ENCODE results near the gene RDH13.

RDH13 gene

GRCh38 chr19:55097864-55098715, 35.1 kb upstream of the RDH13 start:
- no peaks in the 10 kb centered on the region for H3K27me3 Mint-ChIP-seq
- H3K9me3 Mint-ChIP-seq = no peaks in the 10 kb centered on the region
- peak overlapping the region; percentile 22 for H3K4me3 Mint-ChIP-seq
- peak overlapping the region; percentile 55 for H3K27ac Mint-ChIP-seq
- peaks cover 49% of the 10 kb centered on the region for H3K4me1 Mint-ChIP-seq (ENCODE audit: low read depth)
- H3K36me3 Mint-ChIP-seq (ENCODE audit: low read depth) = peaks cover 88% of the 10 kb centered on the region
- intact Hi-C loops (cut with micrococcal nuclease) = loop anchor here (2.0 kb wide), 1 partner anchor 19 kb away; the partner anchor contains the start of gene PPP1R12C

GRCh38 chr19:55096061-55096701, 33.2 kb upstream of the RDH13 start:
- peaks cover 40% of the 10 kb centered on the region for H3K4me1 Mint-ChIP-seq (ENCODE audit: low read depth)
- intact Hi-C loops (cut with micrococcal nuclease) = no loop called here
- H3K9me3 Mint-ChIP-seq = no peaks in the 10 kb centered on the region
- no peak overlapping the region for H3K27ac Mint-ChIP-seq
- H3K27me3 Mint-ChIP-seq = no peaks in the 10 kb centered on the region
- peaks cover 88% of the 10 kb centered on the region for H3K36me3 Mint-ChIP-seq (ENCODE audit: low read depth)
- H3K4me3 Mint-ChIP-seq = no peak overlapping the region

GRCh38 chr19:55095260-55096060, 32.5 kb upstream of the RDH13 start:
- H3K9me3 Mint-ChIP-seq = no peaks in the 10 kb centered on the region
- H3K4me3 Mint-ChIP-seq = no peak overlapping the region
- H3K27me3 Mint-ChIP-seq = no peaks in the 10 kb centered on the region
- intact Hi-C loops (cut with micrococcal nuclease) = no loop called here
- H3K36me3 Mint-ChIP-seq (ENCODE audit: low read depth) = peaks cover 88% of the 10 kb centered on the region
- no peak overlapping the region for H3K27ac Mint-ChIP-seq
- peaks cover 40% of the 10 kb centered on the region for H3K4me1 Mint-ChIP-seq (ENCODE audit: low read depth)

GRCh38 chr19:55094456-55095259, 31.7 kb upstream of the RDH13 start:
- intact Hi-C loops (cut with micrococcal nuclease) = no loop called here
- Mint-ChIP-seq H3K9me3 (no peaks in the 10 kb centered on the region), H3K27ac (no peak overlapping the region), H3K4me3 (no peak overlapping the region), H3K36me3 (ENCODE audit: low read depth) (peaks cover 88% of the 10 kb centered on the region), H3K4me1 (ENCODE audit: low read depth) (peaks cover 36% of the 10 kb centered on the region), H3K27me3 (no peaks in the 10 kb centered on the region)

- peaks cover 15% of the 10 kb centered on the region for H3K27me3 Mint-ChIP-seq
- no peak overlapping the region for H3K27ac Mint-ChIP-seq
- H3K4me1 Mint-ChIP-seq (ENCODE audit: low read depth) = peaks cover 36% of the 10 kb centered on the region
- intact Hi-C loops (cut with micrococcal nuclease) = no loop called here
- no peak overlapping the region for H3K4me3 Mint-ChIP-seq
- H3K36me3 Mint-ChIP-seq (ENCODE audit: low read depth) = peaks cover 88% of the 10 kb centered on the region
- no peaks in the 10 kb centered on the region for H3K9me3 Mint-ChIP-seq
Observed at GRCh38 chr19:55092423-55093318, 29.7 kb upstream of the RDH13 start.

GRCh38 chr19:55091955-55092354, 29.0 kb upstream of the RDH13 start:
- H3K27me3 Mint-ChIP-seq = peaks cover 22% of the 10 kb centered on the region
- H3K4me1 Mint-ChIP-seq (ENCODE audit: low read depth) = peaks cover 36% of the 10 kb centered on the region
- intact Hi-C loops (cut with micrococcal nuclease) = no loop called here
- H3K9me3 Mint-ChIP-seq = no peaks in the 10 kb centered on the region
- H3K27ac Mint-ChIP-seq = no peak overlapping the region
- no peak overlapping the region for H3K4me3 Mint-ChIP-seq
- H3K36me3 Mint-ChIP-seq (ENCODE audit: low read depth) = peaks cover 87% of the 10 kb centered on the region

GRCh38 chr19:55091126-55091910, 28.4 kb upstream of the RDH13 start:
- Mint-ChIP-seq H3K4me1 (ENCODE audit: low read depth) (peaks cover 31% of the 10 kb centered on the region), H3K9me3 (no peaks in the 10 kb centered on the region), H3K27ac (no peak overlapping the region), H3K4me3 (no peak overlapping the region), H3K27me3 (peaks cover 27% of the 10 kb centered on the region), H3K36me3 (ENCODE audit: low read depth) (peaks cover 81% of the 10 kb centered on the region)
- intact Hi-C loops (cut with micrococcal nuclease) = no loop called here

- Mint-ChIP-seq H3K27ac (no peak overlapping the region), H3K27me3 (peaks cover 35% of the 10 kb centered on the region)
Observed at GRCh38 chr19:55090564-55090963, 27.6 kb upstream of the RDH13 start.

GRCh38 chr19:55089342-55089944, 26.5 kb upstream of the RDH13 start:
- Mint-ChIP-seq H3K36me3 (ENCODE audit: low read depth) (peaks cover 62% of the 10 kb centered on the region), H3K27me3 (peaks cover 46% of the 10 kb centered on the region), H3K9me3 (no peaks in the 10 kb centered on the region), H3K4me3 (no peak overlapping the region), H3K27ac (no peak overlapping the region), H3K4me1 (ENCODE audit: low read depth) (peaks cover 31% of the 10 kb centered on the region)
- intact Hi-C loops (cut with micrococcal nuclease) = no loop called here

More at GRCh38 chr19:55090564-55090963, 27.6 kb upstream of the RDH13 start:
- Mint-ChIP-seq H3K4me3 (no peak overlapping the region), H3K9me3 (no peaks in the 10 kb centered on the region), H3K36me3 (ENCODE audit: low read depth) (peaks cover 74% of the 10 kb centered on the region), H3K4me1 (ENCODE audit: low read depth) (peaks cover 31% of the 10 kb centered on the region)
- intact Hi-C loops (cut with micrococcal nuclease) = no loop called here

- Mint-ChIP-seq H3K27me3 (peaks cover 53% of the 10 kb centered on the region), H3K4me1 (ENCODE audit: low read depth) (peaks cover 31% of the 10 kb centered on the region), H3K36me3 (ENCODE audit: low read depth) (peaks cover 58% of the 10 kb centered on the region), H3K9me3 (no peaks in the 10 kb centered on the region), H3K4me3 (no peak overlapping the region), H3K27ac (peak overlapping the region; percentile 55)
- intact Hi-C loops (cut with micrococcal nuclease) = no loop called here
Observed at GRCh38 chr19:55088543-55089341, 25.8 kb upstream of the RDH13 start.

GRCh38 chr19:55088021-55088451, 25.1 kb upstream of the RDH13 start:
- no peaks in the 10 kb centered on the region for H3K9me3 Mint-ChIP-seq
- H3K27ac Mint-ChIP-seq = peak overlapping the region; percentile 55
- peaks cover 60% of the 10 kb centered on the region for H3K27me3 Mint-ChIP-seq
- peaks cover 57% of the 10 kb centered on the region for H3K36me3 Mint-ChIP-seq (ENCODE audit: low read depth)
- intact Hi-C loops (cut with micrococcal nuclease) = no loop called here
- H3K4me1 Mint-ChIP-seq (ENCODE audit: low read depth) = peaks cover 35% of the 10 kb centered on the region
- peak overlapping the region; percentile 33 for H3K4me3 Mint-ChIP-seq
